GM12878 (cell line): ENCODE results near the gene FIBCD1. TPM values are rescaled to one million over a fixed set of nuclear protein-coding genes. Genes with fewer than 3 reads are reported as not detected.

ENCODE experiments used
- polyA plus RNA-seq, 11 experiments: library from polyadenylated mRNA; depleted of rRNA in 4 of 11; unstranded in 6 of 11; stranded (reverse) in 5 of 11; fragments of >200 nt; fragmentation: Nextera tagmentation in 4 of 11; fragmentation: Illumina TruSeq in 1 of 11; extraction: Ambion mirVana in 4 of 11; extraction: Trizol in 1 of 11; gene quantifications; 1 replicate in 1 of 11; 2 replicates in 10 of 11; pipeline versions ENCODE4 v1.2.1 to v1.2.3, GENCODE V29; 2011 to 2016; ENCODE audit warnings: inconsistent platforms in 2 of 11, missing spikeins in 2 of 11, low read depth in 1 of 11
- total RNA-seq, 4 experiments: library from RNA; depleted of rRNA in 3 of 4; stranded (reverse); fragments of >200 nt in 3 of 4; fragmentation: Illumina TruSeq in 1 of 4; extraction: Trizol in 1 of 4; gene quantifications; 2 replicates each; pipeline versions ENCODE4 v1.2.1 to v1.2.3, GENCODE V29; 2013 to 2021
- TF ChIP-seq, protein P1 (sequence below): fragments of 450-650 bp; IDR thresholded peaks from 2 replicates; pipeline ENCODE4 v1.6.1; 2017; ENCODE audit warnings: mild to moderate bottlenecking, moderate library complexity
- TF ChIP-seq, protein P2 (sequence below): IDR thresholded peaks from 2 replicates; pipeline ENCODE4 v1.6.1; 2012; ENCODE audit warnings: mild to moderate bottlenecking, low read depth, low read length

The FIBCD1 gene
- total and polyA plus RNA-seq, 10 of the 15 experiments (the other 5 are each of a cell fraction or from before 2014, with no cell fraction given): 0.04 to 0.95 (median 0.25) TPM; not detected in 6

DNA sequence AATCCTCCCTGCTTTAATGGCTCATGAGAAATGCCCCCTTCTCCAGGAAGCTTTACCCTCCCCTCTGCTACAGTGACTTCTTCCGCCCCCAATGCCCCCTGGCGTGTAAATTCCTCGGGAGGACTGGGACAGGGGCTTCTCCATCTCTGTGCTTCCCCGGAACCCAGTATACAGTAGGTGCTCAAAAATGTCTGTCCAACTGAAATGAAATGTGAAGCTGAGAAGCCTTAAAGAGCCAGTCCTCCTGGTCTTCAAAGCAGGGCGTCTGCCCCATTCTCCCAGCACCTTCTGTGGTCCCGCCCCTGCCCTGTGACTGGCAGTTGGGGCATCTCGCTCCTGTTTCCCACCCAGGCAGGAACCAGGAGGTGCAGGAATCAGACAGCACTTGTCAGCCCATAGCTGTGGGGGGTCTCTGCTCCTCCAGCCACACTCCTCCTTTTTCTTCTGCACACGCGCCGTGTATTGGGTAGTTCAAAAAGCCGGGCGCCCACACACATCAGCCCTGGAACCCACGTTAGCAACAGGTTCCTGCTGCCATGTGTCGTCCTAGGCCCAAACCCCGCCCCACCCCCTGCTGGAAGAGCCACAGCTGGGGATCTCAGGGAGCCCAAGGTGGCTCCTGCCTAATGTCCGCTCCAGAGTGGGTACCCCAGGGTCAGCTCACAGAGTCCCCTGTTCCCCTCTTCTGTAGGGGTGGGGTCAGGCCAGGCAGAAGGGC, 16.0 kb downstream of the FIBCD1 start (continued):
- TF ChIP-seq, protein P1, sequence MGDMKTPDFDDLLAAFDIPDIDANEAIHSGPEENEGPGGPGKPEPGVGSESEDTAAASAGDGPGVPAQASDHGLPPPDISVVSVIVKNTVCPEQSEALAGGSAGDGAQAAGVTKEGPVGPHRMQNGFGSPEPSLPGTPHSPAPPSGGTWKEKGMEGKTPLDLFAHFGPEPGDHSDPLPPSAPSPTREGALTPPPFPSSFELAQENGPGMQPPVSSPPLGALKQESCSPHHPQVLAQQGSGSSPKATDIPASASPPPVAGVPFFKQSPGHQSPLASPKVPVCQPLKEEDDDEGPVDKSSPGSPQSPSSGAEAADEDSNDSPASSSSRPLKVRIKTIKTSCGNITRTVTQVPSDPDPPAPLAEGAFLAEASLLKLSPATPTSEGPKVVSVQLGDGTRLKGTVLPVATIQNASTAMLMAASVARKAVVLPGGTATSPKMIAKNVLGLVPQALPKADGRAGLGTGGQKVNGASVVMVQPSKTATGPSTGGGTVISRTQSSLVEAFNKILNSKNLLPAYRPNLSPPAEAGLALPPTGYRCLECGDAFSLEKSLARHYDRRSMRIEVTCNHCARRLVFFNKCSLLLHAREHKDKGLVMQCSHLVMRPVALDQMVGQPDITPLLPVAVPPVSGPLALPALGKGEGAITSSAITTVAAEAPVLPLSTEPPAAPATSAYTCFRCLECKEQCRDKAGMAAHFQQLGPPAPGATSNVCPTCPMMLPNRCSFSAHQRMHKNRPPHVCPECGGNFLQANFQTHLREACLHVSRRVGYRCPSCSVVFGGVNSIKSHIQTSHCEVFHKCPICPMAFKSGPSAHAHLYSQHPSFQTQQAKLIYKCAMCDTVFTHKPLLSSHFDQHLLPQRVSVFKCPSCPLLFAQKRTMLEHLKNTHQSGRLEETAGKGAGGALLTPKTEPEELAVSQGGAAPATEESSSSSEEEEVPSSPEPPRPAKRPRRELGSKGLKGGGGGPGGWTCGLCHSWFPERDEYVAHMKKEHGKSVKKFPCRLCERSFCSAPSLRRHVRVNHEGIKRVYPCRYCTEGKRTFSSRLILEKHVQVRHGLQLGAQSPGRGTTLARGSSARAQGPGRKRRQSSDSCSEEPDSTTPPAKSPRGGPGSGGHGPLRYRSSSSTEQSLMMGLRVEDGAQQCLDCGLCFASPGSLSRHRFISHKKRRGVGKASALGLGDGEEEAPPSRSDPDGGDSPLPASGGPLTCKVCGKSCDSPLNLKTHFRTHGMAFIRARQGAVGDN: no peak
- TF ChIP-seq, protein P2, sequence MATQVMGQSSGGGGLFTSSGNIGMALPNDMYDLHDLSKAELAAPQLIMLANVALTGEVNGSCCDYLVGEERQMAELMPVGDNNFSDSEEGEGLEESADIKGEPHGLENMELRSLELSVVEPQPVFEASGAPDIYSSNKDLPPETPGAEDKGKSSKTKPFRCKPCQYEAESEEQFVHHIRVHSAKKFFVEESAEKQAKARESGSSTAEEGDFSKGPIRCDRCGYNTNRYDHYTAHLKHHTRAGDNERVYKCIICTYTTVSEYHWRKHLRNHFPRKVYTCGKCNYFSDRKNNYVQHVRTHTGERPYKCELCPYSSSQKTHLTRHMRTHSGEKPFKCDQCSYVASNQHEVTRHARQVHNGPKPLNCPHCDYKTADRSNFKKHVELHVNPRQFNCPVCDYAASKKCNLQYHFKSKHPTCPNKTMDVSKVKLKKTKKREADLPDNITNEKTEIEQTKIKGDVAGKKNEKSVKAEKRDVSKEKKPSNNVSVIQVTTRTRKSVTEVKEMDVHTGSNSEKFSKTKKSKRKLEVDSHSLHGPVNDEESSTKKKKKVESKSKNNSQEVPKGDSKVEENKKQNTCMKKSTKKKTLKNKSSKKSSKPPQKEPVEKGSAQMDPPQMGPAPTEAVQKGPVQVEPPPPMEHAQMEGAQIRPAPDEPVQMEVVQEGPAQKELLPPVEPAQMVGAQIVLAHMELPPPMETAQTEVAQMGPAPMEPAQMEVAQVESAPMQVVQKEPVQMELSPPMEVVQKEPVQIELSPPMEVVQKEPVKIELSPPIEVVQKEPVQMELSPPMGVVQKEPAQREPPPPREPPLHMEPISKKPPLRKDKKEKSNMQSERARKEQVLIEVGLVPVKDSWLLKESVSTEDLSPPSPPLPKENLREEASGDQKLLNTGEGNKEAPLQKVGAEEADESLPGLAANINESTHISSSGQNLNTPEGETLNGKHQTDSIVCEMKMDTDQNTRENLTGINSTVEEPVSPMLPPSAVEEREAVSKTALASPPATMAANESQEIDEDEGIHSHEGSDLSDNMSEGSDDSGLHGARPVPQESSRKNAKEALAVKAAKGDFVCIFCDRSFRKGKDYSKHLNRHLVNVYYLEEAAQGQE: no peak
